Embryonic facial prominence (tissue), 1 donor: ENCODE data around the gene SOX18.

Source experiments
- DNase-seq: peaks from one replicate; pipeline ENCODE4 v3.0.0-alpha.2; 2016; ENCODE audit errors: extremely low spot score

Gene SOX18

DNA sequence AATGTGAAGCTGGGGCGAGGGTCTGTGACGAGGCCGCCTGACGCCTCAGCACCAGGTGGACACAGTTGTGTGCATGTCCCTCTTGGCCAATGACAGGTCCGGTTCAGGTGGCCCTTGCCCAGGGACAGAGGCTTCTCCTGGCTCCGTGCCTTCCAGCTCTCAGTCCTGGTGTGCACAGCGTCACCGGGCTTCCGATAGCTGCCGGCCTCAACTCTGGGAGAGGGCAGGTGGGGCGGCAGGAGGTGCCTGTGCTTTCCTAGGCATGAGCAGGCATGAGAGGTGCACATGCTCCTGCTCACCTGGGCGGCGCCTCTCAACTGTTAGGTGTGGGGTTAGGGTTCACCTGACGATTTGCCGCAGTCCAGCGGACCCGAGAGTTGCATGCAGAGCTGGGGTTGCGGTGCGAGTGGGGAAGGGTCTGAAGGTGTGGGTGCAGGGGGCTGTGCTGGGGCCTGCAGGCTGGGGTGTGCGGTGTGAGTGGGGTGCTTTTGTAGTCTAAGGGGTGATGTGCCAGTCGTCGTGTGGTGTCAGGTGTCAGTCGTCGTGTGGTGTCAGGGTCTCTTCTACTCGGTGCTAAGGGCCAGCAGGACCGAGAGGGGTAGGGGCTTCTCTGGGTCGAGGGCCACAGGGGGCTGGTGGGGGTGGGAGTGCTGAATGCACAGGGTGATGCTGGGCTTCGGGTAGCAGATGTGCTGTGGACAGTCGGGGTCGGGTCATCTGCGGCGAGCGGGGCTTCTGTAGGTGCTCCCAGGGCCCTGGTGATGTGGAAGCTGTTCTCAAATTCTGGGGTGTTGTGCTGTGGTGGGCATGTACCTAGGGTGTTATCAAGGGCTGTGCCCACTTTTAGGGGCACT lies 3.8 kb upstream of the SOX18 start:
- DNase-seq: no peak

DNA sequence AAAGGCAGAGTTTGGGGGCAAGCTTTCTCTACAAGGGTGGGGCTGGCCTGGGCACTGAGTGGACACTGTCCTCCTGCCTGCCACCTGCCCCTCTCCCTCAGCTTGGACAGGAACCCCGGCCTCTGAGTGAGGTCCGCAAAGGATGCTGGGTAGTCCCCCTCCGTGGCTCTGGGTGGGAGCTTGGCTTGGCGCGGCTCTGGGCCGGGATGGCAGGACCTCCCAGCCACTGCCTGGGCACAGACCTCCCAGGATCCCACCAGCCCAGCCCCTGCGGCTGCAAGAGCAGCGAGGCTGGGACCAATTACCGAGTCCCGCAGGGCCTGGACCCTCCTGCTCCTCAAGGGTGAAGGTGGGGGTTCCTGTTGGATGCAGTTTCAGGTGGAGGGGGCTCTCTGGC lies 2.9 kb upstream of the SOX18 start:
- DNase-seq: no peak

DNA sequence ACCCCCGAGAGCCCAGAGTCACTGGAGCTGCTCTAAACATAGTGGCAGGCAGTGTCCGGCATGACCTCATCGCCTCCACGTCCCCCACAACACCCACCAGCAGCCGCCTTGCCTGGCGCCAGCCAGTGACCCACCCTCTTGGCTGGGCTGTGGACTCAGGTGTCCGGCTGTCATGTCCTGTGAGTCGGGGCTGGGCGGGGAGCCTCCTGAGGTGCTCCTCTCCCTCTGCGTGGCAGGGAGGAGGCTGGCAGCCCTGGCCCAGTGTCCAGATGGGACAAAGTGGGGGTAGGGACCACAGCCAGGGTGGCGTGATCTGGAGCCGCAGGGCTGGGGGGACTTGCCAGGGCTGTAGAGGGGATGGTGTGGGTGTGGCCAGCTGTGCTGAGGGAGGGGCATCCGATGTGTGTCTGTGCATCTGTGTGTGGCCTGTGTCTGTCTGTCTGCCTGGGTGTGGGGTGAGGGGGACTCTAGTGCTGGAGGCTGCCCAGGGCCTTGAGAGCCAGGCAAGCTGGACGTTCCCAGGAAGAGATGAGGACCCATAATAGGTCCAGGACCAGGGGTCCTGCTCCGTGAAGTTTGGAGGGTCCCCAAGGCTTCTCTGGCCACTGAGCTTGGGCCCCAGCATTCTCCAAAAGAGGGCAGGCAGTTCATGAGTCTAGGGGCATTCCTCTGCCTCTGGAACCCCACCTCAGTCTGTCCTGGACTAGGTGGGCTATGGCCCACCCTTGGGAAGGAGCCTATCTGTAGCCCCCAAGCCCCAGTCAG lies 2.3 kb upstream of the SOX18 start:
- DNase-seq: no peak

DNA sequence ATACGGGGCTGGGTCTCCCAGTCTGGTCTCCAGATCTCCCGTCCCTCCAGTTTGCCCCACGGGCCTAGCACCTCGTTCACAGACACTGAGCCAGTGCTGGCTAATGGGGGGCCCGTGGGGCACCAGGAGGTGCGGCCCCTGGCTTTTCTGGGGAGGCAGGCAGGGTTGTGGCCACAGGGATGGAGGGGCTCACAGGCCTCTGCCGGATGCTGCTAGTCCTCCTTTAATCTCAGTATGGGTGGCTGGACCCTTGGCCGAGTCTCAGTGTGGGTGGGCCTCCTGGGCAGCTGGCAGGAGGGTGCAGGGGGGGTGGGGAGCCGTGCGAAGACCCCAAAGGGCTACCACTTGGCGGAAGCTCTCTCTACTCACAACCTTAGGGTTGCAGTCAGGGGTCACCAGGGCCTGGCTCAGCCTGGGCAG lies 1.6 kb upstream of the SOX18 start:
- DNase-seq: no peak

DNA sequence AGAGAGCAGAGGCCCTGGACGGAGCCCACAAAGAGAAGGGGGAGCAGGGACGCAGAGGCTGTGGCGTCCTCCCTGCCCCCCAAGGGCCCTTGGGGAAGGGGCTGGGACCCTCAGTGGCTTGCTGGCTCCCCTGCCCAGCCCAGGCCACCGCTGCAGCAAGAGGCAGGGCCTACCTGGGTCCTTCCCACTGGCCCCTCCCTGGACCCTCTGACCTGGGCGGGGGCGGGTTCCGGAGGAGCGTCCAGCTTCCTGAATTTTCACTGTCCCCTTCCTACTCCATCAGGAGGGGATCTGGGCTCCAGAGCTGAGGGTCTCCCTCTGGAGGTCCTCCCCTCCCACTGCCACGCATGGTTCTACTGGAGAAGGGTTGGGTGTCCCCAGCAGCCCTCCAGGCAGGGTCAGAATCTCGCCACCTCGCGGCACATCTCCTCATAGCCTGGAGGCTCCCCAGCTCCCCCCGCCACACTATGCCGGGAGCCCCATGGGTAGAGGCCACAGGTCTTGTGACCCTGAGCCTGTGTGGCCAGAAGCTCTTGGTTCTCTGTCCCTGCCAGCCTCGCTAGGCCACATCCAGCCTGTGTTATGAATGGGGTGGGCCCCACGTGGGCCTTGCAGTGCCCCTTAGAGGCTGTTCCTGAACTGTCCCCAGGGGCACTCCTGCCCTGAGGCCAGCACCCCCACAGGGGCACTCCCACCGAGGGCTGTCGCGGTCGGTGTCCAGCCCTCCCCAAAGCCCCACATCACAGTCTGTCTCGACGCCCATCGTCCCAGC lies 1.0 kb upstream of the SOX18 start:
- DNase-seq: no peak

DNA sequence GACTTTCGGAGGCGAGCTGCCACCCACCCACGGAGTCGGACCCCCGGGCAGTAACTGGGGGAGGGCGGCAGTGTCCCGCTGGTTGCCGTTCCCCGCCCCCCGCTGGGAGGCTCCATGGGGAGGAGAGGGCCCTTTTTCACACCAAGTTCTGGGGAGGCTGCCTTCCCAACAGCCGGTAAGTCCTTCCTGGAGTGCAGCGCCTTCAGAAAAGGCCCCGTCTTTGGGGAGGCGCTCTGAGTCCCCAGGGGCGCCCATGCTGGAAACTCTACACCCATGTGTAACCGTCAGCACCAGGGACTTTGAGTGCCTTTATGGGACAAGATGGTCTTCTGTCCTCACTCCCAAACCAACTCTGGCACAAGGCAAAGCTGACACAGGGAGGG lies 430 bp upstream of the SOX18 start:
- no peak for DNase-seq

DNA sequence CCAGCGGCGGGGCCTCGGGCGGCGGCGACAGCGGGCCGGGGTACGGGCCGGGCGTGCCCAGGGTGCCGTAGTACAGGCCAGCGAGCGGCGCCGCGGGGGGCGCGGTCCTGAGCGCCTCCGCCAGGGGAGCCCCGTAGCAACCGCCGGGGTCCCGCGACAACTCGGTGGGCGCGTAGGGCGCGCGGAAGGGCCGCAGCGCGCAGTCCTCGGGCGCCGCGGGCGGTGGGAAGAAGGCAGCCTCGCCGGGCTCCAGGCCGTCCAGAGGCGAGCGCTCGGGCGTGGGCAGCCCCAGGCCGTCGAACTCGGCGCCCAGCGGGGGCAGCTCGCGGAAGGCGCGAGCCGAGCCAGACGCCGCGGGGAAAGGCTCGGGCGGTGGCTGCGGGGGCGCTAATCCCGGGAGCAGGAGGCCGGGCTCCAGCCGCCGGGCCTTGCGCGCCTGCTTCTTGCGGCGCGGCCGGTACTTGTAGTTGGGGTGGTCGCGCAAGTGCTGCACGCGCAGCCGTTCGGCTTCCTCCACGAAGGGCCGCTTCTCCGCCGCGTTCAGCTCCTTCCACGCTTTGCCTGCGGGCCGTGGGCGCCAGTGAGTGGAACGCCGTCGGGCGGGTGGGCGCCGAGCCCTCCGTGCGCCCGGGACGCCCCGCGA lies 916 bp downstream of the SOX18 start:
- no peak for DNase-seq

DNA sequence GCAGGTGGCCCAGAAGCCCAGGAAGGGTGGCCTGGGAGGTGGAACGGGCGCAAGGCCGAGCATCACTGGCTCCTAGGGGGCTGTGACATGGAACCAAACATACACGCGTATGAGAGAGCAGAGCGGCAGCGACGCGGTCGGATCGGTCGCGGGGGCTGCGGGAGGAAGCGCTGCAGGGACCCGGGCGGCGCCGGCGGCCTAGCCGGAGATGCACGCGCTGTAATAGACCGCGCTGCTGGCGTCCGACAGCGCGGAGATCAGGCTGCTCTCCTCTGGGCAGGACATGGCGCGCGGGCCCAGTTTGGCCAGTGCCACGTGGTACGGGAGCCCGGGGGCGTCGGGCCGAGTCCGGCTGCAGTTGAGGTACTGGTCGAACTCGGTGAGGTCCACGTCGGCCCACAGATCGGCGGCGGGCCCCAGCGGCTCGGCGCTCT lies 1.5 kb downstream of the SOX18 start:
- DNase-seq: no peak

DNA sequence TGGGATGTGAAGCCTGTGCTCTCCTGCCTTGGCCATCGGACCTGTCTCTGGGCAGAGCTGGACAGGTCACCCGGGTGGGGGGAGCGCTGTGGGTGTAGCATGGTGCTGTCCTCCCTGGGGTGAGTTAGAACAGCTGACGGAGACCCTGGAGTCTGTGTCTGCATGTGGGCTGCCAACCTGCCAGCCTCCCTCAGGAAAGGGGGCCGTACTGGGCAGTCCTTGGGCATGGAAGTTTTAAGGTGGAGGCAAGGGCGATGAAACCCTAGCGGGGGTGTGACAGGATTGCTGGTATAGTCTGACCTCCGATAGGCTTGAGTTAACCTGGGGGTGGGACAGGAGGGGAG lies 2.4 kb downstream of the SOX18 start:
- no peak for DNase-seq

DNA sequence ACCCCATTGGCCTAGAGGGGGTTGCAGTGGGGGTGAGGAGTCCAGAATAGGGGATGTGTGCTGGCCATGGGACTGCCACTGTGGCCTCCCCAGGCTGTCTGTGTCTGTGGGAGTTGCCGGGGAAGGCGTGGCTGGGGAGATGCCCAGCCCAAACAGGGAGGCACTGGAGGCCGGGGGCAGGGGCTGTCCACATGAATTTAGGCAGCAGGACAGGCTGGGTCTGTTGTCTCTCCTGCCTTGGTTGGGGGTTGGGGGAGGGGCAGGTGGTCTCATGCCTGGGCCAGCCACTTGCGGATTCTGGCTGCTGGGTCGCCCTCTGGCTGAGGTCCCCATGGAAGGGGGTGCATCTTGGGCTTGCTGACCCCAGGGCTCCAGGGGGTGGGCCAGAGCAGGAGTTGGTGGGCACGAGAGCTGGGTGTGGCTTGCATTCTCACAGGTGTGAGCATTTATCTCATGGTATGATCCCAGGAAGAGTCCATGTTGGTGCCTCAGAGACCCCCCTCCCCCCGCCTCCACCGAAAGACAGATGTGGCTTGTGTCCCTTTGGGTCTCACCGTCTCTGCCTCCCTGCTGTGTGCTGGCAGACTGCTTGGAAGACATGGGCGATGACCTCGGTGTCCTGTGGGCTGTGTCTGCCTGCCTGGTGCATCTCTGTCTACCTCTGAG lies 4.0 kb downstream of the SOX18 start:
- no peak for DNase-seq

DNA sequence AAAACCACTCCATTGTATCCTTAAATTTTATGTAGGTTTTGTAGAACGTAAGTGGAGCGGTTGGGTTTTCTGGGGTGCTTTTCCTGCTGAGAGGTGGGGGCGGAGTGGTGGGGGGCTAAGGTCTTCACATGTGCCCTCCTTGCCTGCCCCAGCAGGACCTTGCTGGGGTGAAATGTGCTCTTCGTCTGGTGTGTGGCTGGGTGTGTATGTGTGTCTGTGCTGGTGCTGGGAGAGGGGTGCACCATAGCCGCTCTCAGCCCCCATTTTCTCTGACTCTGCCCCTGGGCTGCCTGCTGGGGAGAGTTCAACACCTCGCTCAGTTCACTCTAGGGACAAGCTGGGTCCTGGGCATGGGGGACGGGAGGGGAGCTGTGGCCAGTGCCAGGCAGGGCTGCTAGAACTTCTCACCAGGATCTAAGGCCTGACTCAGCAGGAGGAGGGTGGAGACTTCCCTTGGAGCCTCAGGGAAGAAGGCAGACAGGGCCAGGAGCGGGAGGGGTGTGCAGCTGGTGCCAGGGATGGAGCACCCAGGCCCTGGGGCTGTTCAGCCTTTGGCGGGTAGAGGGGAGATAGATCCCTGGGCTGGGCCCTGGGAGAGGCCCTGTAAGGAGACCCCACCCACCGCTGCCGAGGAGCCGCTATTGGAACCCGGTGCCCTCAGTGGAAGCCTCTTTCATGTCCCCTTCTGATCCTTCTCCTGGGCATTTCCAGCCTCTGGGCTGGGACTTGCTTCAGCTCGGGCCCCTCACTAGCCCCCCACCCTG lies 4.8 kb downstream of the SOX18 start:
- no peak for DNase-seq

DNA sequence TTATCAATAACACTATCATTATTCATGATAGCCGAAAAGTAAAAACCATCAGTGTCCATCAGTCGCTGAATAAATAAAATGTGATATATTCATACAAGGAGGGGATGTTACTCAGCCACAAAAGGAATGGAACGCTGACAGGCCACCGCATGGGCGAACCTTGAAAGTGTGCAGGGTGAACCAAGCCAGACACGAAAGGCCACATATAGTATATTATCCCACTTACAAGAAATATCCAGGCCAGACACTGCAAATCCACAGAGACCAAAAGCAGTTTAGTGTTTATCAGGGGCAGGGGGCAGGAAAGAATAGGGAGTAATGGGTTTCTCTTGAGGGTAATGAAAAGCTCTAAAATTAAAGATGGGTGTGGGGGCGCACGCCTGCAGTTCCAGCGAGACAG lies 5.7 kb downstream of the SOX18 start:
- no peak for DNase-seq

DNA sequence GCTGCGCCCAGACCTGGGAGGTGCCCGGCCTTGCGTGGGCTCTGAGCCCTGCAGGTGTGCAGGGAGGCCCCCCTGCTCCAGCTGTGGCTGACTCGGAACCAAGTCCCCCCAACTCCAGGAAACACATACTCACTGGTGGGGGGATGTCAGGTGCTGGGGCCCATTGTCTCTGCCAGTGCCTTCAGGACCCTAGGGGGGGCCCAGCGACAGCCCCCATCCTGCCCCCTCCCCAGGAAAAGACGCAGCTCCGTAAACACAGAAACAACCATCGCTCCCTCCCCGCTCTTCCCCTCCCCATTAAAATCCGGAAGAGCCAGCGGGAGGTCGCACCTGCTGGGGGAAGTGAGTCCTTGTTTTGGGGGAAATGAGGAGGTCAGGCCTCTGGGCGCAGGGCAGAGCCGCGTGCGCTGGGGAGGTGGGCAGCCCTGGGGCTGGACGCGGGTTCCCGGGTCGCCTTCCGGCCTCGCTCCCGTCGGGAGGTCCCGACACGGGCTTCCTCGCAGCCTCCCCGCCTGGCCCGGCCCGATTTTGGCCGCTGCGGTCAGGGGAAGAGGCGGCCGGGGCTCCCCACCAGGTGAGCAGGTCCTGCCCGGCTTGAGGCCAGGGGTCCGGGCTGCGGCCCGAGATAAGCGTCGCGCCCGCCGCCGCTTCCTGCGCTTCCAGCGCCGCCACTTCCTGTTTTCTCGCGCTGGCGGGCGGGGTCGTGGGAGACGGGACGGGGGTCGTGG lies 7.2 kb downstream of the SOX18 start:
- DNase-seq: no peak

DNA sequence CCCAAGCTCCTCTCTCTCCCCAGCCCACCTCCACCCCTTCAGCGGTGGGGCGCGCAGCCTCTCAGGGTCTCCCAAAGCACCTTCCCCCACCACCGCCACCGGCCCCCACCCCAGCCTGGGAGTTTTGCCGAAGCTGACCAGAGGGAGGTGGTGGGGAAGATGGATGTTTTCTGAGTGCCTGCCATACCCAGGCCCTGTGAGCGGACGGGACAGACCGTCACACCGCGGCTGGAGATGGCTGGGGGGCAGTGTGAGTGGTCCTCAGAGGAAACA lies 7.7 kb downstream of the SOX18 start:
- no peak for DNase-seq

DNA sequence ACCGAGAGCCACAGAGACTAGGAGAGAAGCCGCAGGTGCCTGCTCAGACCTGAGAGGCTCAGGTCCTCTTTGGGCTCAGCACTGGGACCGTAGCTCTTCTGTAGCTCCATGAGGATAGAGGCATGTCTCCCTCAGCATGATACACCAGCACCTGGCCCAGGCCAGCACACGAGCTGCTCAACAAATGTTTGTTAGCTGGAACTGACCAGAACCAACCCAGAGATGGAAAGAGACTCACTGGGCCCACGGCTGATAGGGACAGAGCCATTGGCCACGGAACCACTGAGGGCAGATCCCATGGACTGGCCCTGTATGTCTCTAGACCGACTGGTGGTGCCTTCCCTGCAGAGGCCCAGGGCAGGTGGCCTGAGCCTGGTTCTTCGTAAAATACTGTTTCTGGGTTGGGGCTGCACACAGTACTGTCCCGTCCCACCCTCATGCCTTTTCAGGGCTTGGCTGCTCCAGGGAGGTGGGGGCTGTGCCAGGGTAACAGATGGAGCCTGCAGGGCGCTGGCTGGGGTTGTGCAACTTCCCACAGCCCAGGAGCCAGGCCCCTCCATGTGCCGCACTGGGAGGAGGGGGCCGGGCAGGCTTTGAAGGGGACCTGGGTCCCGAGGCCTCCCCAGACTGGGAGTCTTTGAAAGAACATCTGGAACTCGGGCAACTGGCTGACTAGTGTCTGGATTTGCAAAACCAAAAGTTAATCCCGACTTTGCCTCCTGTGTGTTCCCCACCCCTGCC lies 8.2 kb downstream of the SOX18 start:
- no peak for DNase-seq

DNA sequence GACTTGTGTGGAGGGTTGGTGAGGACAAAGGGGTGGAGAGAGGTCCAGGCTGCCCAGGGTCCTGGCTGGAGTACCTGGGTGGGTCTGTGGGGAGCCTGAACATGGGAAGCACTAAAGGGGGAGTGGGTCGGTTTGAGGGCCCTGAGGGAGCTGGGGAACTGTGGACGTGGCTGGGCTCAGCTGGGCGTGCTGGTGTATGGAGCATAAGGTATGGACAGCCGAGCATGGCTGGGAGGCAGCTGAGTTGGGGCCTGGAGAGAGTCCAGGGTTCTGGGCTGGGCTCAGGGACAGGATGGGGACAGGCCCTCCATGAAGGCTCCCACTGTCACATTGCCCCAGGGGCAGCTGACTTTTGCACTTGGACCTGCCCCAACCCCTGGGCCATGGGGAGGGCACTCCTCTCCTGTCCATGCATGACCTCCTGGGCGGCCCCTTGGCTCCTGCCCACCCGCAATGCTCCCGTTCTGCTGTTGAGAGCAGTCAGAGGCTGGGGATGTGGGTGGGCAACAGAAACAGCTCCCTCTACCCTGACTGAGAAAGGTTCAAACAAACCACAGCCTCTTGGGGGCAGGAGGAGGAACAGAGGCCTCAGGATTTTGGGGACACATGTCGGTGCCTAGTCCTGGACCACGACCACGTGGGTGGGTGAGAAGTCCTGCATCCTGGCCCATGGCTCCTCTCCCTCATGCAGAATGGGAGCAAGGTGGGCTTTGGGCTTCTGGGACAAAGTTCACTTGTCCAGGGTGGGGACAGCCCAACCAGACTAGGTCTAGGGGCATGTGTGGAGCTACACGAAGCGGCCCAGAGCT lies 9.0 kb downstream of the SOX18 start:
- no peak for DNase-seq

DNA sequence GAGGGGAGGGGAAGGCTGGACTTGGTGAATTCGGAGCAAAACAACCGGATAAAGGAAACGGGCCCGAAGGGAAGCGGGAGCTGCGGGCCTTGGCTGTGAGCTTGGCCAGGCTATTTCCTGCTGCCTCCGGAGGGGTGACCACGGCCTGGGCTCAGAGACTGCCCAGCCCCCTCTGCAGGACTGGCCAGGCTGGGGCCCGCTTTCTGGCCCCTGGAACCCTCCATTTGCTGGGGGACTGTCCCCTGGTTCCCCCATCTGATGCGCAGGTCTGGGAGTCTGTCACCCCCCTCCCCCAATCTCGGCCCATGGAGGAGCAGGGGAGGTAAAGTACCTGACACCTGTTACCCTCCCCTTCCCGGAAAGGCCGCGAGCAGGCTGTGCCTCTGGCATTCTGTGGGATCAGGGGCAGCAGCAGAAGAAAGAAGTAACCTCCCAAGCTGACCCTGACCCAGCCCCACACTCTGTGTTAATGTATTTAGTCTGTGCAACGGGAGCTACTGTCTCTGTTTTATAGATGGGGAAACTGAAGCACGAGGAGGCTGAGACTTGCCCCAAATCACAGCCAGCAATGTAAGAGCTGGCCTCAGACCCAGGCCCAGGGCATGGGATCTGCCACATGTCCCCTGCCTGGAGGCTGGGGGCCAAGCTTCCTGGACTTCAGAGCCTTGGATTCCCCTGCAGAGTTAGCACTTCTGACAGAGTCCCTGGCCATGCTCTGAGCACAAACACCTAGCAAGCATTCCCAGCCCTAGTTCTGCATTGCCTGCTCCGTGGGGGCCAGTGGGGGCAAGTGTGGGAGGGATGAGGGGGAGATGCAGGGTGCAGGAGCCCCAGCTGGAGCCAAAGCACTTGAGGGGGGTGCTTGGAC lies 9.9 kb downstream of the SOX18 start:
- no peak for DNase-seq
